H9 (cell line): ENCODE data around the gene C1orf141. TPM values are rescaled to one million over a fixed set of nuclear protein-coding genes. Genes with fewer than 3 reads are reported as not detected.
"Not testable (repeated sequence)": the region's sequence is repeated elsewhere in the genome, so short reads cannot be mapped to it uniquely, and the experiment has no call there.

Experiments
- DNase-seq: peaks from one replicate; pipeline ENCODE4 v3.0.0-alpha.2; 2017
- H2AFZ ChIP-seq: one replicate; pipeline ENCODE4 v1.6.1; 2013; ENCODE audit warnings: mild to moderate bottlenecking, low read length, control low read depth, moderate library complexity
- H2AK5ac ChIP-seq: 2 replicates; pipeline ENCODE4 v1.6.1; 2013; ENCODE audit warnings: low read length, control low read depth, mixed read lengths; ENCODE audit not compliant: insufficient read length
- H2BK120ac ChIP-seq: one replicate; pipeline ENCODE4 v1.6.1; 2013; ENCODE audit warnings: low read depth, mild to moderate bottlenecking, low read length, control low read depth, inconsistent platforms; ENCODE audit not compliant: poor library complexity, severe bottlenecking
- H2BK12ac ChIP-seq: 2 replicates; pipeline ENCODE4 v1.6.1; 2013; ENCODE audit warnings: low read length, control low read depth, mixed read lengths, low read depth; ENCODE audit not compliant: insufficient read length
- H2BK15ac ChIP-seq: 2 replicates; pipeline ENCODE4 v1.6.1; 2013; ENCODE audit warnings: low read depth, low read length, control low read depth
- H2BK20ac ChIP-seq: one replicate; pipeline ENCODE4 v1.6.1; 2013; ENCODE audit warnings: low read depth, mild to moderate bottlenecking, low read length, control low read depth, inconsistent platforms; ENCODE audit not compliant: poor library complexity, severe bottlenecking
- H2BK5ac ChIP-seq: 2 replicates; pipeline ENCODE4 v1.6.1; 2013; ENCODE audit warnings: low read length, control low read depth, mixed read lengths; ENCODE audit not compliant: insufficient read length
- H3K14ac ChIP-seq: 2 replicates; pipeline ENCODE4 v1.6.1; 2013; ENCODE audit warnings: low read length, control low read depth; ENCODE audit not compliant: insufficient read depth
- H3K18ac ChIP-seq: 2 replicates; pipeline ENCODE4 v1.6.1; 2013; ENCODE audit warnings: low read depth, mild to moderate bottlenecking, mixed read lengths, low read length, control low read depth; ENCODE audit not compliant: insufficient read length
- H3K23ac ChIP-seq: 2 replicates; pipeline ENCODE4 v1.6.1; 2013; ENCODE audit warnings: low read length, control low read depth, mixed read lengths, low read depth; ENCODE audit not compliant: insufficient read length
- H3K23me2 ChIP-seq: 2 replicates; pipeline ENCODE4 v1.6.1; 2013; ENCODE audit warnings: low read depth, mild to moderate bottlenecking, mixed read lengths, low read length, control low read depth; ENCODE audit not compliant: insufficient read length, poor library complexity, severe bottlenecking
- H3K27ac ChIP-seq: 2 replicates; pipeline ENCODE4 v1.5.1; 2013; ENCODE audit warnings: low read length, control low read depth, mixed read lengths, low read depth; ENCODE audit not compliant: insufficient read length
- H3K27me3 ChIP-seq: 2 replicates; pipeline ENCODE4 v1.6.1; 2013; ENCODE audit warnings: low read length, control low read depth, inconsistent platforms; ENCODE audit not compliant: insufficient read depth
- H3K4ac ChIP-seq: 2 replicates; pipeline ENCODE4 v1.6.1; 2013; ENCODE audit warnings: low read depth, mild to moderate bottlenecking, control low read depth, inconsistent platforms, low read length, moderate library complexity
- H3K4me1 ChIP-seq: 2 replicates; pipeline ENCODE4 v1.6.1; 2013; ENCODE audit warnings: low read length, control low read depth, inconsistent platforms; ENCODE audit not compliant: insufficient read depth
- H3K4me2 ChIP-seq: 2 replicates; pipeline ENCODE4 v1.6.1; 2013; ENCODE audit warnings: low read length, control low read depth, mixed read lengths; ENCODE audit not compliant: insufficient read length, insufficient read depth
- H3K56ac ChIP-seq: 2 replicates; pipeline ENCODE4 v1.6.1; 2013; ENCODE audit warnings: low read depth, mild to moderate bottlenecking, mixed read lengths, low read length, control low read depth; ENCODE audit not compliant: insufficient read length
- H3K79me1 ChIP-seq: 2 replicates; pipeline ENCODE4 v1.6.1; 2013; ENCODE audit warnings: low read depth, mild to moderate bottlenecking, moderate library complexity, low read length, control low read depth, inconsistent platforms; ENCODE audit not compliant: insufficient read depth, poor library complexity, severe bottlenecking
- H3K79me2 ChIP-seq: 2 replicates; pipeline ENCODE4 v1.6.1; 2013; ENCODE audit warnings: low read length, control low read depth, inconsistent platforms; ENCODE audit not compliant: insufficient read depth
- H3K9ac ChIP-seq: 2 replicates; pipeline ENCODE4 v1.6.1; 2013; ENCODE audit warnings: low read length, control low read depth, mixed read lengths; ENCODE audit not compliant: insufficient read length; ENCODE audit errors: extremely low read depth
- H3K9me3 ChIP-seq: one replicate; pipeline ENCODE4 v1.6.1; 2013; ENCODE audit warnings: low read depth, low read length, inconsistent platforms; ENCODE audit not compliant: control insufficient read depth
- H3T11ph ChIP-seq: one replicate; pipeline ENCODE4 v1.6.1; 2013; ENCODE audit warnings: mild to moderate bottlenecking, low read length, control low read depth, inconsistent platforms
- H4K20me1 ChIP-seq: one replicate; pipeline ENCODE4 v1.6.1; 2013; ENCODE audit not compliant: control insufficient read depth, insufficient read length, insufficient read depth
- H4K5ac ChIP-seq: 2 replicates; pipeline ENCODE4 v1.6.1; 2013; ENCODE audit warnings: low read depth, mild to moderate bottlenecking, mixed read lengths, low read length, control low read depth; ENCODE audit not compliant: insufficient read length
- H4K8ac ChIP-seq: replicated peaks from 2 replicates; pipeline ENCODE4 v1.6.1; 2013; ENCODE audit warnings: low read length, control low read depth, mixed read lengths, low read depth; ENCODE audit not compliant: insufficient read length
- H4K91ac ChIP-seq: 2 replicates; pipeline ENCODE4 v1.6.1; 2013; ENCODE audit warnings: low read depth, mild to moderate bottlenecking, moderate library complexity, mixed read lengths, low read length, control low read depth; ENCODE audit not compliant: insufficient read length
- H3K27ac Mint-ChIP-seq, 3 experiments: 2 replicates in 2 of 3; 3 replicates in 1 of 3; pipeline ENCODE4 v1.8.0; 2020 to 2021; ENCODE audit warnings: mixed read lengths in 3 of 3, mild to moderate bottlenecking in 1 of 3, moderate library complexity in 1 of 3
- H3K27me3 Mint-ChIP-seq: 2 replicates; pipeline ENCODE4 v1.8.0; 2021; ENCODE audit warnings: low read depth, mild to moderate bottlenecking, moderate library complexity, mixed read lengths
- H3K36me3 Mint-ChIP-seq, 3 experiments: 2 replicates in 2 of 3; 3 replicates in 1 of 3; pipeline ENCODE4 v1.8.0; 2020 to 2021; ENCODE audit warnings: low read depth in 3 of 3, mixed read lengths in 3 of 3; ENCODE audit not compliant: insufficient read depth in 1 of 3
- H3K4me1 Mint-ChIP-seq, 2 experiments: 2 replicates each; pipeline ENCODE4 v1.8.0; 2020; ENCODE audit warnings: mixed read lengths in 2 of 2
- H3K4me3 Mint-ChIP-seq, 2 experiments: 2 replicates in 1 of 2; 3 replicates in 1 of 2; pipeline ENCODE4 v1.8.0; 2020 to 2021; ENCODE audit warnings: mild to moderate bottlenecking in 2 of 2, mixed read lengths in 2 of 2, moderate library complexity in 1 of 2
- H3K9me3 Mint-ChIP-seq, 2 experiments: 2 replicates in 1 of 2; 3 replicates in 1 of 2; pipeline ENCODE4 v1.8.0; 2020; ENCODE audit warnings: mild to moderate bottlenecking in 2 of 2, mixed read lengths in 2 of 2, moderate library complexity in 1 of 2
- WGBS: extraction: QIAGEN DNeasy Blood & Tissue Kit; methylation state at CpG from one replicate; pipeline ENCODE4 v1.1.7; 2013; ENCODE audit warnings: missing lambda C conversion rate, low lambda C conversion rate, mixed read lengths; ENCODE audit not compliant: insufficient read length; ENCODE audit errors: extremely low coverage; 5-methylcytosine and 5-hydroxymethylcytosine counted together
- total RNA-seq: library from RNA; stranded (reverse); gene quantifications from 2 replicates; pipeline ENCODE4 v1.2.1, GENCODE V29; 2021
- TF ChIP-seq, protein P1 (sequence below): fragments of 200-600 bp; sonication (generic); conservative IDR thresholded peaks from 3 replicates; pipeline ENCODE4 v1.8.0; 2021; ENCODE audit warnings: antibody characterized with exemption, mild to moderate bottlenecking

Gene C1orf141
- total RNA-seq, 1 experiment from 2014 or later, result not detected

DNA sequence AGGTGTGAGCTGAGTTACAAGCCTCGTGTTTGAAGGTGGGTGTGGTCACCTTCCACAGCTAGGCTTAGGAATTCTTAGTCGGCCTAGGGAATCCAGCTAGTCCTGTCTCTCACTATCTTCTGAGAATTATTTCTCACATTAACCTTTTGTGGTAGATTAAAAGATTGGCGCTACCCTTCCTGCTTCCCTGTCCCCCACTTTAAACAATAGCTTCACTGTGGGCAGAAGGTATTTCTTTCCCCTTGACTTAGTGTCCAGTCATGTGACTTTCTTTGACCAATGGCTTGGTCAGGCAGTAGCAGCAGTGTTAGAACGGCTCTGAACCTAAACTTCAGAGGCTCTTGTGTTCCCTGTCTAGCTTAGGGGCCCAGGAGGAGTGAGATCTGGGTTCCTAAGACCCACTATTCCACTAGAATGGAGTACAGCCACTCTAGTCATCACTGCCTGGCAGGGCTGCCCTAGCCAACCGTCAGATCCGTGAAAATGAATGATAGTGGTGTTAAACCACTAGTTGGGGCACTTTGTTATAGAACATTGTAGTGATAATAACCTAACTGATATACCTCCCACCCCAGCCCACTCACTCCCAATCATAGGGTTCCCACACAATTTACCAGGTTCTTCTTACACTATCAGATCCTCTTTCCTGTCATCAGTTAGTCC lies 13.9 kb upstream of the C1orf141 start:
- Histone ChIP-seq H4K8ac (no peak overlapping the region), H2BK5ac (no peak overlapping the region), H4K91ac (no peak overlapping the region), H3K27ac (no peak overlapping the region), H3K4me2 (no peak overlapping the region), H3K4ac (no peak overlapping the region), H2BK12ac (no peak overlapping the region), H2BK15ac (no peak overlapping the region), H3K79me1 (no peaks in the 10 kb centered on the region), H3K14ac (no peak overlapping the region), H2BK20ac (no peak overlapping the region), H3T11ph (no peak overlapping the region), H3K79me2 (no peaks in the 10 kb centered on the region), H3K9me3 (no peaks in the 10 kb centered on the region), H3K27me3 (no peaks in the 10 kb centered on the region), H4K5ac (no peak overlapping the region), H3K18ac (no peak overlapping the region), H3K56ac (no peak overlapping the region), H2BK120ac (no peak overlapping the region), H2AFZ (no peak overlapping the region), H3K23ac (no peak overlapping the region), H3K23me2 (no peaks in the 10 kb centered on the region), H2AK5ac (no peak overlapping the region), H3K4me1 (no peaks in the 10 kb centered on the region), H3K9ac (no peak overlapping the region), H4K20me1 (no peaks in the 10 kb centered on the region)
- no peak for DNase-seq
- peaks cover 26% of the 10 kb centered on the region for H3K27me3 Mint-ChIP-seq
- no peaks in the 10 kb centered on the region for H3K36me3 Mint-ChIP-seq
- H3K27ac Mint-ChIP-seq, result no peak overlapping the region
- no peak overlapping the region for H3K4me3 Mint-ChIP-seq
- TF ChIP-seq, protein P1, sequence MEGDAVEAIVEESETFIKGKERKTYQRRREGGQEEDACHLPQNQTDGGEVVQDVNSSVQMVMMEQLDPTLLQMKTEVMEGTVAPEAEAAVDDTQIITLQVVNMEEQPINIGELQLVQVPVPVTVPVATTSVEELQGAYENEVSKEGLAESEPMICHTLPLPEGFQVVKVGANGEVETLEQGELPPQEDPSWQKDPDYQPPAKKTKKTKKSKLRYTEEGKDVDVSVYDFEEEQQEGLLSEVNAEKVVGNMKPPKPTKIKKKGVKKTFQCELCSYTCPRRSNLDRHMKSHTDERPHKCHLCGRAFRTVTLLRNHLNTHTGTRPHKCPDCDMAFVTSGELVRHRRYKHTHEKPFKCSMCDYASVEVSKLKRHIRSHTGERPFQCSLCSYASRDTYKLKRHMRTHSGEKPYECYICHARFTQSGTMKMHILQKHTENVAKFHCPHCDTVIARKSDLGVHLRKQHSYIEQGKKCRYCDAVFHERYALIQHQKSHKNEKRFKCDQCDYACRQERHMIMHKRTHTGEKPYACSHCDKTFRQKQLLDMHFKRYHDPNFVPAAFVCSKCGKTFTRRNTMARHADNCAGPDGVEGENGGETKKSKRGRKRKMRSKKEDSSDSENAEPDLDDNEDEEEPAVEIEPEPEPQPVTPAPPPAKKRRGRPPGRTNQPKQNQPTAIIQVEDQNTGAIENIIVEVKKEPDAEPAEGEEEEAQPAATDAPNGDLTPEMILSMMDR, result no peak
- H3K9me3 Mint-ChIP-seq, result no peaks in the 10 kb centered on the region; a peak in 1 of 5 replicates
- whole genome bisulfite sequencing, result no CpG with 5 or more reads among the region's 6 CpGs
- peaks cover 5 to 6% of the 10 kb centered on the region in 2 experiments for H3K4me1 Mint-ChIP-seq

DNA sequence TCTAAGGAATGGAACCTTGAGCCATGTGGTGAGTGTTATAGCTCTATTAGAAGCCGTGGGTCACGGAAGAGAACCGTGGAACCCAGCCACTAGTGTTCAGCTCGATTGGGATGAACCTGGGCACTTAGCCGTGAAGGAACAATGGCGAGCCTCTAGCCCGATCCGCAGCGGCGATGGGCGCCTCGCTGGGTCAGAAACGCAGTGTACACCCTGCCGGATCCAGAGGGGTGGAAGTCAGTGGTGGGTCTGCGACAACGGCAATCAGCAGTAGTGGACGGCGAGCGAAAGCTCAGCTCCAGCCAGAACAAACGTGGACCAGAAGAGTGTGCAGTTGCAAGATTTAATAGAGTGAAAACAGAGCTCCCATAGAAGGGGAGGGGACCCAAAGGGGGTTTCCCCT lies 13.2 kb upstream of the C1orf141 start:
- H4K8ac ChIP-seq, H3K36me3 Mint-ChIP-seq, H3K79me2 ChIP-seq, H3K56ac ChIP-seq, H3K27ac ChIP-seq, H2BK120ac ChIP-seq, H3K9ac ChIP-seq, H3K14ac ChIP-seq, H3K27me3 ChIP-seq, DNase-seq, H3T11ph ChIP-seq, H3K27ac Mint-ChIP-seq, H4K5ac ChIP-seq, H3K9me3 Mint-ChIP-seq, H2AFZ ChIP-seq, H3K4me1 Mint-ChIP-seq, H3K4me2 ChIP-seq, H3K23me2 ChIP-seq, H2BK15ac ChIP-seq, H3K4me1 ChIP-seq, H4K20me1 ChIP-seq, H3K9me3 ChIP-seq, H2BK20ac ChIP-seq, H3K4ac ChIP-seq, H2BK5ac ChIP-seq, H2AK5ac ChIP-seq, H3K23ac ChIP-seq, H3K4me3 Mint-ChIP-seq, H4K91ac ChIP-seq, H3K79me1 ChIP-seq, H2BK12ac ChIP-seq, H3K18ac ChIP-seq: not testable (repeated sequence)
- H3K27me3 Mint-ChIP-seq, result peaks cover 23% of the 10 kb centered on the region
- no CpG with 5 or more reads among the region's 20 CpGs for WGBS
